Measurements from ENCODE around the gene BDNF.
A peak's percentile ranks its signal among the peaks of the same experiment; 100 is the strongest.
"Not testable (repeated sequence)": the region's sequence is repeated elsewhere in the genome, so short reads cannot be mapped to it uniquely, and the experiment has no call there.

BDNF gene
- 0 reads per million in 3 donors for total RNA-seq

DNA sequence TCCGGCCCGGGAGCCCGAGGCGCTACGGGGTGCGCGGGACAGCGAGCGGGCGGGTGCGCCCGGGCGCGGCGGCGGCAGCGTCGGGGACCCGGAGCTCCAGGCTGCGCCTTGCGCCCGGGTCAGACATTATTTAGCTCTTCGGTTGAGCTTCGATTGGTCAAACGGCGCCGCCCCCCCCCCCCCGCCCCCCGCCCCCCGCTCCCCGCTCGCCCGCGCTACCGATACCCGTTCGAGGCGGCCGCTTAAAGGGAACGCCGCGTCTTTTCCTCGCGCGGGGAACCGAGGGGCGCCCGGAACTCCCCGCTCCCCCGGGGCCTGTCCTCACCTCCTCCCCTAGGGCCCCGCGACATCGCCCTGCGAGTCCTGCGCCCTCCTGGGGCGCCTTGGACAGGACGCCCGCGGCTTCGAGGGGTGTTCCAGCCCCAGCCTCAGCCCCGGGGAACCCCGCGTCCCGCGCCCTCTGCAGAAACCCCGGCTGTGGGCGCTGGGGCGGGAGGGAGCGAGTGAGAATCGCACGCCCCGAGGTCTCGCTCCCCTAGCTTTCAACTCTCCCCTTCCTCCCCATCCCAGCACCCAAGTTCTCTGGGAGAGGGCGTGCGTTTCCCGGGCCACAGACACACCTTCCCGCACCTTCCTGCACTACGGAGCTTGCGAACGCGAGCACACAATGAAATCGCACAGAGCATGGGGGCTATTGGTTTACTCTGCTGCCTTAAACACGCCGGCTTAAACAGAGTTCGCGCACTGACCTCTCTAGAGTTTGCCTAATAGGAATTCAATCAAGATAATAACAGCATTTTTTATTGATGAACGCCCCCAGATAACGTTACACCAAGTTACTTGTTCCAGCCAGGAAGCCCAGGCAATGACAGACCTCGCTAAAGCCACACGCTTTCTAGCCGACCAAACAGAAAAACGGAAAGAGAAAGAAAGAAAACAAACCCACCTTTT, at the start of gene BDNF:
TSS of gene BDNF (minus strand) at position 105 of the 951 bp plus-strand sequence. CDS start 41,891 bp downstream, outside the sequence.
- Histone ChIP-seq H3K27ac (ENCODE audit: insufficient read depth, low read length, poor library complexity, severe bottlenecking) (no peak within 1 kb of the TSS), H3K9me3 (ENCODE audit: control insufficient read depth, low read length) (no peaks in the 10 kb centered on the region), H3K36me3 (ENCODE audit: control insufficient read depth, insufficient read depth, low read length) (no peaks in the 10 kb centered on the region), H3K4me3 (ENCODE audit: insufficient read depth, low read depth, low read length, poor library complexity, severe bottlenecking) (peak within 1 kb of the TSS; percentile 40), H3K4me1 (ENCODE audit: control insufficient read depth, insufficient read depth, low read length, poor library complexity, severe bottlenecking) (peaks cover 19% of the 10 kb centered on the region), H3K27me3 (replicated peaks; ENCODE audit: control insufficient read depth, insufficient read depth, low read length, poor library complexity, severe bottlenecking) (peaks cover 30% of the 10 kb centered on the region)
- DNase-seq = no peak

DNA sequence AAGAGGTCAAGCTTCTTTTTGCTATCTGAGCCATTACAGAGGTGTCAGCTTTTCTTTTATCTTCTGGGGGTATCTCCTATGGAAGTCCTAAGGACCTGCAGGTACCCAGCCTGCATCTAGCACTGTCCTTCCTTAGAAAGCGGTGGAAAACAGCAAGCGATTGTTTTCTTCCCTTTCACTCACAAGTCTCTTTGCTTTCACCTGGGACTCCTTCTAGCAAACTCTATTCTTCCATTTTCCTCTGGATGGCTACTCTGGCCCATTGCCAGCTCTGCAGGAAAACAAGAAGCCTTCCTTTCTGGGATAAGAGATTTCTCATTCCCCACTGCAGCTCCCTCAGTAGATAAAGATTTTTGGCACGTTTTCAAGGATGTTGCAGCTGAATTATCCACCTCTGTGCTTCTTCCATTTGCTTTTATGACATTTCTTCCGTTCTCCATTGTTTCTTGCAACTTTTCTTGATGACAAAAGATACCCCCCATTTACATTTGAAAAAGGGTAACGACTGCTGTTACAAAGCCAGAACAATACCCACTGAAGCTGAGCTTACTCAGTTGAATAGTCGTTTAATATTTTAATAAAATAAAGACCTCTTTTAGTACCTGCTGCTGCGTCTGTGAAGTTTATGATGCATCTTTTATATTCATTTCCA, 40.2 kb upstream of the BDNF start:
- H3K27me3 ChIP-seq (replicated peaks; ENCODE audit: control insufficient read depth, insufficient read depth, low read length, poor library complexity, severe bottlenecking) = no peaks in the 10 kb centered on the region
- H3K27ac ChIP-seq (ENCODE audit: insufficient read depth, low read length, poor library complexity, severe bottlenecking) = no peak overlapping the region
- H3K4me1 ChIP-seq (ENCODE audit: control insufficient read depth, insufficient read depth, low read length, poor library complexity, severe bottlenecking) = no peaks in the 10 kb centered on the region
- DNase-seq = no peak
- H3K36me3 ChIP-seq (ENCODE audit: control insufficient read depth, insufficient read depth, low read length) = no peaks in the 10 kb centered on the region
- H3K4me3 ChIP-seq (ENCODE audit: insufficient read depth, low read depth, low read length, poor library complexity, severe bottlenecking) = no peak overlapping the region
- H3K9me3 ChIP-seq (ENCODE audit: control insufficient read depth, low read length) = no peaks in the 10 kb centered on the region

DNA sequence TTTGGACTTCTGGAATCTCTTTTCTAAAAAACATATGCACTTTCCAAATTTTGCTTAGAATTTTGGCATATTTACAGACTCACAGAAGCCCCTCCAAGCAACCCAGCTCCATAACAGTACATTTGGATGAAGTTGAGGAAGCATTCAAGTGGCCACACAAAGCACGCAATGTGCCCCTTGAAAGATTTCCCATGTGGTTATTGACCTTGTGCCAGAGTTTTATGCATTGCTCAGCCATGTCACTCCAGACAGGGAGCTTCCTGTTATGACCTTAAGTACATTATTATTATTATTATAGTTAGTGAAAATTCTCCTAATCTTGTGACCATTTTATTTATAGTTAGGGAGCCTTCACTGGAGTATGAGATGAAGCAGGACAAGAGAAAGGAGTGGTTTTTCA, 35.0 kb upstream of the BDNF start:
- H3K36me3 ChIP-seq (ENCODE audit: control insufficient read depth, insufficient read depth, low read length) = no peaks in the 10 kb centered on the region
- no peak for DNase-seq
- no peak overlapping the region for H3K27ac ChIP-seq (ENCODE audit: insufficient read depth, low read length, poor library complexity, severe bottlenecking)
- H3K4me1 ChIP-seq (ENCODE audit: control insufficient read depth, insufficient read depth, low read length, poor library complexity, severe bottlenecking) = no peaks in the 10 kb centered on the region
- H3K4me3 ChIP-seq (ENCODE audit: insufficient read depth, low read depth, low read length, poor library complexity, severe bottlenecking) = no peak overlapping the region
- no peaks in the 10 kb centered on the region for H3K9me3 ChIP-seq (ENCODE audit: control insufficient read depth, low read length)
- H3K27me3 ChIP-seq (replicated peaks; ENCODE audit: control insufficient read depth, insufficient read depth, low read length, poor library complexity, severe bottlenecking) = no peaks in the 10 kb centered on the region

DNA sequence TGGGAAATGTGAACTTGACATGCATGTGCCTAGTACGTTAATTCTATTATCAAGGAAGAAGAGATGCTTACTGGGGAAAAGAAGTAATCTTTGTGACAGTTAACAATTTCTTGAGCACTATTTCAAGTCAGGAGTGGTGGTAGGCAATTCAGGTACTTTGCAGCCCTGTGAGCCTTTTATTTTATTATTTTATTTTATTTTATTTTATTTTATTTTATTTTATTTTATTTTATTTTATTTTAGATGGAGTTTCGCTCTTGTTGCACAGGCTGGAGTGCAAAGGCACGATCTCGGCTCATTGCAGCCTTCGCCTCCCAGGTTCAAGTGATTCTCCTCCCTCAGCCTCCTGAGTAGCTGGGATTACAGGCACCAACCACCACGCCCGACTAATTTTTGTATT, 31.5 kb upstream of the BDNF start:
- not testable (repeated sequence) for H3K27ac ChIP-seq (ENCODE audit: insufficient read depth, low read length, poor library complexity, severe bottlenecking); H3K9me3 ChIP-seq (ENCODE audit: control insufficient read depth, low read length); H3K36me3 ChIP-seq (ENCODE audit: control insufficient read depth, insufficient read depth, low read length); H3K4me3 ChIP-seq (ENCODE audit: insufficient read depth, low read depth, low read length, poor library complexity, severe bottlenecking); H3K27me3 ChIP-seq (replicated peaks; ENCODE audit: control insufficient read depth, insufficient read depth, low read length, poor library complexity, severe bottlenecking); DNase-seq; H3K4me1 ChIP-seq (ENCODE audit: control insufficient read depth, insufficient read depth, low read length, poor library complexity, severe bottlenecking)

DNA sequence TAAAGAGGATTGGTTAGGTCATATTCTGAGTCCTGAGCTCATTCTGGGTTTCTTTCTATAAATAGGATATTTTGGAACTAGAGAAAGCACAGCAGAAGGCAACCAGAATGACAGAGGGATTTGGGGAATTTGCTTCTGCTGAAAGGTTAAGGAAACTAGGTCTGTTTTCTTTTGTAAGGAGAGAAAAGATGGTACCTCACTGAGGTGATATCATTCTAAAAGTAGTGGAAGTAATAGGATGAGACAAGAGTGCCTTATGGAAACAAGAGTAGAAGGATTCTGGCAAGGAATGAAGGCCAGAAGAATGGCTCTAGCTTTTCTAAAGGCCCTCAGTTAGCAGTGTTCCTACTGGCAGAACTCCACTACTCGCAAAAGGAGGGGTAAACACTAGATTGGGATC, 26.7 kb upstream of the BDNF start:
- DNase-seq = no peak
- Histone ChIP-seq H3K36me3 (ENCODE audit: control insufficient read depth, insufficient read depth, low read length) (no peaks in the 10 kb centered on the region), H3K27ac (ENCODE audit: insufficient read depth, low read length, poor library complexity, severe bottlenecking) (no peak overlapping the region), H3K9me3 (ENCODE audit: control insufficient read depth, low read length) (no peaks in the 10 kb centered on the region), H3K27me3 (replicated peaks; ENCODE audit: control insufficient read depth, insufficient read depth, low read length, poor library complexity, severe bottlenecking) (no peaks in the 10 kb centered on the region), H3K4me3 (ENCODE audit: insufficient read depth, low read depth, low read length, poor library complexity, severe bottlenecking) (no peak overlapping the region), H3K4me1 (ENCODE audit: control insufficient read depth, insufficient read depth, low read length, poor library complexity, severe bottlenecking) (no peaks in the 10 kb centered on the region)

DNA sequence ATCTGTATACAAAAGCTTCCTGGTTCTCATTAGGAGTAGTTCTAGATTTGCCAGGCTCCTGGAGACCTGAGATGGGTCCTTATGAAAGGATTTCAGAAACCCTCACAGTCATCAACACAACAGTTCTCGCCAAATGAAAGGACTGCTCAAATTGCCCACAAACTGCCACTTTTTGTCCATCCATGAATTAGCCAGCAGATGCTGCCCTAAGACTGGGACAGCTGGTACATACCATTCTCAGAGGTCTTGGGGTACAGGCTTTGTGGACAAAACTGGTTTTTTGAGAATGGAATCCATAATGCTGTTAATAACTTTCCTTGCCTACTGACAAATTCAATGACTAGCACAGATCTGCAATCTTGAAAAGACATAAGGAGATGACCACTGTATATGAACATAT, 23.4 kb upstream of the BDNF start:
- Histone ChIP-seq H3K27me3 (replicated peaks; ENCODE audit: control insufficient read depth, insufficient read depth, low read length, poor library complexity, severe bottlenecking) (peaks cover 21% of the 10 kb centered on the region), H3K27ac (ENCODE audit: insufficient read depth, low read length, poor library complexity, severe bottlenecking) (no peak overlapping the region), H3K4me3 (ENCODE audit: insufficient read depth, low read depth, low read length, poor library complexity, severe bottlenecking) (no peak overlapping the region), H3K4me1 (ENCODE audit: control insufficient read depth, insufficient read depth, low read length, poor library complexity, severe bottlenecking) (no peaks in the 10 kb centered on the region), H3K9me3 (ENCODE audit: control insufficient read depth, low read length) (no peaks in the 10 kb centered on the region), H3K36me3 (ENCODE audit: control insufficient read depth, insufficient read depth, low read length) (no peaks in the 10 kb centered on the region)
- no peak for DNase-seq

DNA sequence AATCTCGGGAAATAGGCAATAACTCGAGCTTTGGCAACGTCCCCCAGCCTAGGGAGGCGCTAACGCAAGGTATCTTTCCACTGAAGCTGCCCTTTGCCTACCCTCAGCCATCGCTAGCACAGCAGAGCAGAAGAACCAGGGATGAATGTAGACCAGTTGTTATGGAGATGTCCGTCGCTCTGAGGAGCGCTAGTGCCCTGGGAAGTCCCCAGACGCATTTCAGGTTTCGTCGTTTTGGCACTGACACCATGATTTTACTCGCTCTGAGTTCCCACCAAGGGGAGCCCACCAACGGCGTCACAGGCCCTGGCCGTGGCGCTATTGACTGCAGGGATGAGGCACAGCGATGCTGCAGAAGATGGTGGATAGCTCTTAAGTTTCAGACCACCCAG, 22.7 kb upstream of the BDNF start:
- no peak for DNase-seq
- Histone ChIP-seq H3K4me3 (ENCODE audit: insufficient read depth, low read depth, low read length, poor library complexity, severe bottlenecking) (no peak overlapping the region), H3K9me3 (ENCODE audit: control insufficient read depth, low read length) (no peaks in the 10 kb centered on the region), H3K27me3 (replicated peaks; ENCODE audit: control insufficient read depth, insufficient read depth, low read length, poor library complexity, severe bottlenecking) (peaks cover 23% of the 10 kb centered on the region), H3K36me3 (ENCODE audit: control insufficient read depth, insufficient read depth, low read length) (no peaks in the 10 kb centered on the region), H3K4me1 (ENCODE audit: control insufficient read depth, insufficient read depth, low read length, poor library complexity, severe bottlenecking) (no peaks in the 10 kb centered on the region), H3K27ac (ENCODE audit: insufficient read depth, low read length, poor library complexity, severe bottlenecking) (no peak overlapping the region)

DNA sequence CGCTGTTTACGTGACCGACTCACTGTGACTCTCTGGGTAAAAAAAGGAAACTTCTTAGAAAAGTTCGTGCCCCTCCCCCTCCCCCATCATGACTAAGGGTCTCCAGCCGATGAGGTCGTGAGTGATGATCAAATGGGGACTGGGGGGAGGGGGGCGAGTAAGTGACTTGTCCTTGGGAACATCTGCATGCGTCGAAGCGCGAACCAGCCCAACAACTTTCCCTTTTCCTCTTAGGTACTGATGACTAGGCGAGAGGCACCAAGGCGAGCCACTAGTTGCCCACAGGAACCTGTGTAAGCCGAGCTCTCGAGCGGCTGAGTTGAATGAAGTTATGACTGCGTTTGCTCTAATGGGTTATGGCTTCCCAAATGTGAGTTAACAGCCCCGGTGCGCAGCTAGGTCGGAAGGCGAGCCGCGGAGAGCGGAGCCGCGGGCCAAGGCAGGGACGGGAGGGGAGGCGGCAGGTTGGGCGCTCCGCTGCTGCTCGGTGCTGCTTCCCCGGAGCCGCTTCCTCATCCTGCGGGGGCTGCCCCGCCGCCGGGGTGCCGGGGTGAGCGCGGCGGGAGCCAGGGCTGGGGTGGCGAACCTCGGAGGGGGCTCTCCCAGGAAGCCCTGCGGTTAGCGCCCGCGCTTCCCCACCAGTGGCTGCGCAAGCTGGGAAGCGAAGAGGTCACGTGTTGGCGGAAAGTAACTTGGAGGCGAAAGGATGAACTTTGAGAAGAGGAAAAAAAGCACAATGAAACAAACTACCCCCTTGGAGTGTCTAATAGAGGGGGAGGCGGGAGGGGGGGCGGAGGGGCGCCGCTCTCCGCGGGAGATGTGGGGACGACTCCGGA, 22.1 kb upstream of the BDNF start:
- Histone ChIP-seq H3K27me3 (replicated peaks; ENCODE audit: control insufficient read depth, insufficient read depth, low read length, poor library complexity, severe bottlenecking) (peaks cover 23% of the 10 kb centered on the region), H3K4me3 (ENCODE audit: insufficient read depth, low read depth, low read length, poor library complexity, severe bottlenecking) (no peak overlapping the region)
- no peak for DNase-seq

DNA sequence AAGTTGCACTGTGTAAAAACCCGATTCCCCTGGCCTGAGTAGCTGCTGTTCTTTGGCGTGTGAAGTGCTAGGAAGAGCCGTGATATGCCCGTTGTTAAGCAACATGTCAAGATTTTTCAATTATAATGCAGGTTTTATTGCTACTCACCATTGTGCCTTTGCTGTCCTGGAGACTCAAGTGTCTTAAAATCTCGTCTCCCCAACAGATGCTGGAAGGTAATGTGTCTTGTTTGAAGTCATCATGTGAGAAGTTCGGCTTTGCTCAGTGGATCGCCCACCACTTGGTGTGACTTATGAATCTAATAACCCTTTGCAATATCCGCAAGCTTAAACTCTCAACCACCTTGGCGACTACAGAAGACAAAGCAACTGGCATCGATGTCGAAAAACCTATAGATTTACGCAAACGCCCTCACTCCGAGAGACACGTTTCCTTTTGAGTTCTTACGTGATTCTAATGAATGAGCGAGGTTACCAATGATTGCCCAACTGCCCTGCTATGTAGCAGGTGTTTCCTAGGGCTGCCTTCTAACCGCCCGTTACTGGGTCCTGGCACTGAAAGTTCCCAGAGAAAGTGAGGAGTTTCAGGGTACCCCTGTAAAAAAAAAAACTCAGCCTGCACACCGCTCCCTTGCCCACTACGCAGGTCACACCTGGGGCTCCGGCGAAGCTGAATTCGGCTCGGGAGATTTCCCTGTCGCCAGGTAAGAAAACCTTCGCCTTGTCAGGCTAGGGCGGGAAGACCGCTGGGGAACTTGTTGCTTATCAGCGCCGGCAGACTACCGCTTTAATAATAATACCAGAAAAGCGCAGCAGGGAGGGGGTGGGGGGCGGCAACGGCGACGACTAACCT, 21.2 kb upstream of the BDNF start:
- no peaks in the 10 kb centered on the region for H3K9me3 ChIP-seq (ENCODE audit: control insufficient read depth, low read length)
- DNase-seq = no peak
- no peak overlapping the region for H3K4me3 ChIP-seq (ENCODE audit: insufficient read depth, low read depth, low read length, poor library complexity, severe bottlenecking)
- no peaks in the 10 kb centered on the region for H3K4me1 ChIP-seq (ENCODE audit: control insufficient read depth, insufficient read depth, low read length, poor library complexity, severe bottlenecking)
- no peaks in the 10 kb centered on the region for H3K36me3 ChIP-seq (ENCODE audit: control insufficient read depth, insufficient read depth, low read length)
- peaks cover 23% of the 10 kb centered on the region for H3K27me3 ChIP-seq (replicated peaks; ENCODE audit: control insufficient read depth, insufficient read depth, low read length, poor library complexity, severe bottlenecking)
- no peak overlapping the region for H3K27ac ChIP-seq (ENCODE audit: insufficient read depth, low read length, poor library complexity, severe bottlenecking)

More for the DNA sequence above, 22.1 kb upstream of the BDNF start:
- Histone ChIP-seq H3K9me3 (ENCODE audit: control insufficient read depth, low read length) (no peaks in the 10 kb centered on the region), H3K27ac (ENCODE audit: insufficient read depth, low read length, poor library complexity, severe bottlenecking) (no peak overlapping the region), H3K36me3 (ENCODE audit: control insufficient read depth, insufficient read depth, low read length) (no peaks in the 10 kb centered on the region), H3K4me1 (ENCODE audit: control insufficient read depth, insufficient read depth, low read length, poor library complexity, severe bottlenecking) (no peaks in the 10 kb centered on the region)

All from effector memory CD4-positive, alpha-beta T cell (primary cell).